Neural progenitor cell (in vitro differentiated cells): ENCODE data around the gene PCDHB9. TPM values are rescaled to one million over a fixed set of nuclear protein-coding genes. Genes with fewer than 3 reads are reported as not detected.
"Not testable (repeated sequence)": the region's sequence is repeated elsewhere in the genome, so short reads cannot be mapped to it uniquely, and the experiment has no call there.

Experiments
- DNase-seq: peaks from one replicate; pipeline ENCODE4 v3.0.0-alpha.2; 2016; ENCODE audit warnings: low spot score
- H2AFZ ChIP-seq: fragments of 200-600 bp; sonication (generic); replicated peaks from 2 replicates; pipeline ENCODE4 v1.6.1; 2016; ENCODE audit warnings: antibody characterized with exemption
- H3F3A ChIP-seq: fragments of 200-600 bp; sonication (generic); 2 replicates; pipeline ENCODE4 v1.6.1; 2016; ENCODE audit warnings: antibody characterized with exemption, low read depth
- H3K27ac ChIP-seq: fragments of 200-600 bp; sonication (generic); 2 replicates; pipeline ENCODE4 v1.5.1; 2016; ENCODE audit warnings: mild to moderate bottlenecking
- H3K27me3 ChIP-seq: fragments of 200-600 bp; sonication (generic); 2 replicates; pipeline ENCODE4 v1.6.1; 2016; ENCODE audit warnings: mild to moderate bottlenecking, moderate library complexity
- H3K36me3 ChIP-seq: fragments of 200-600 bp; sonication (generic); 2 replicates; pipeline ENCODE4 v1.5.1; 2016
- H3K4me1 ChIP-seq: fragments of 200-600 bp; sonication (generic); 2 replicates; pipeline ENCODE4 v1.6.1; 2016; ENCODE audit warnings: mixed run types
- H3K4me2 ChIP-seq: fragments of 200-600 bp; sonication (generic); 2 replicates; pipeline ENCODE4 v1.6.1; 2016
- H3K4me3 ChIP-seq: fragments of 200-600 bp; sonication (generic); 2 replicates; pipeline ENCODE4 v1.5.1; 2016
- H3K79me2 ChIP-seq: fragments of 200-600 bp; sonication (generic); 2 replicates; pipeline ENCODE4 v1.6.1; 2016; ENCODE audit warnings: low read depth
- H3K9ac ChIP-seq: fragments of 200-600 bp; sonication (generic); 2 replicates; pipeline ENCODE4 v1.6.1; 2016
- H3K9me3 ChIP-seq: fragments of 200-600 bp; sonication (generic); 2 replicates; pipeline ENCODE4 v1.5.1; 2016; ENCODE audit warnings: low read depth
- H4K20me1 ChIP-seq: fragments of 200-600 bp; sonication (generic); 2 replicates; pipeline ENCODE4 v1.6.1; 2016; ENCODE audit warnings: low read depth
- H3K27ac Mint-ChIP-seq: 3 replicates; pipeline ENCODE4 v1.8.0; 2021; ENCODE audit warnings: mixed read lengths
- H3K27me3 Mint-ChIP-seq: 2 replicates; pipeline ENCODE4 v1.8.0; 2022; ENCODE audit warnings: low read depth, mild to moderate bottlenecking, inconsistent platforms, moderate library complexity, mixed read lengths; ENCODE audit not compliant: insufficient read depth
- H3K36me3 Mint-ChIP-seq: 3 replicates; pipeline ENCODE4 v1.8.0; 2021; ENCODE audit warnings: mixed read lengths
- H3K4me1 Mint-ChIP-seq: 3 replicates; pipeline ENCODE4 v1.8.0; 2021; ENCODE audit warnings: mixed read lengths
- H3K4me3 Mint-ChIP-seq: 3 replicates; pipeline ENCODE4 v1.8.0; 2021; ENCODE audit warnings: mild to moderate bottlenecking, moderate library complexity, mixed read lengths
- H3K9me3 Mint-ChIP-seq: 3 replicates; pipeline ENCODE4 v1.8.0; 2020; ENCODE audit warnings: mixed read lengths
- EZH2 ChIP-seq: fragments of 200-600 bp; sonication (generic); IDR thresholded peaks from 2 replicates; pipeline ENCODE4 v1.6.1; 2017; ENCODE audit warnings: antibody characterized with exemption, mild to moderate bottlenecking, moderate library complexity
- EZH2phosphoT487 ChIP-seq: fragments of 200-600 bp; sonication (generic); IDR thresholded peaks from 2 replicates; pipeline ENCODE4 v1.6.1; 2017; ENCODE audit warnings: antibody characterized with exemption
- total RNA-seq: library from RNA; depleted of rRNA; stranded (reverse); fragments of >200 nt; gene quantifications from 2 replicates; pipeline ENCODE4 v1.2.3, GENCODE V29; 2015; ENCODE audit warnings: low replicate concordance
- TF ChIP-seq, protein P1 (sequence below): fragments of 200-600 bp; sonication (generic); IDR thresholded peaks from 2 replicates; pipeline ENCODE4 v1.5.1; 2017; ENCODE audit warnings: antibody characterized with exemption, mild to moderate bottlenecking

Gene PCDHB9
- total RNA-seq, 1 donor from 2014 or later: 4.6 TPM

GRCh38 chr5:141172381-141173204 lies 14.4 kb upstream of the PCDHB9 start, which contains the start of gene PCDHB7:
PCDHB7 (plus strand) TSS chr5:141172644; CDS start chr5:141172836, 192 bp downstream.
- Histone ChIP-seq H3K4me3 (no peak within 1 kb of the TSS), H3F3A (no peaks in the 10 kb centered on the region), H3K9ac (no peak within 1 kb of the TSS), H3K4me1 (no peaks in the 10 kb centered on the region), H3K4me2 (no peak within 1 kb of the TSS), H3K9me3 (no peaks in the 10 kb centered on the region), H2AFZ (peak within 1 kb of the TSS; percentile 77), H3K79me2 (no peaks in the 10 kb centered on the region), H4K20me1 (no peaks in the 10 kb centered on the region), H3K27me3 (no peaks in the 10 kb centered on the region), H3K27ac (no peak within 1 kb of the TSS), H3K36me3 (no peaks in the 10 kb centered on the region)
- Mint-ChIP-seq H3K36me3 (no peaks in the 10 kb centered on the region), H3K4me3 (no peak within 1 kb of the TSS), H3K27ac (no peak within 1 kb of the TSS), H3K9me3 (peaks cover 24% of the 10 kb centered on the region), H3K4me1 (no peaks in the 10 kb centered on the region), H3K27me3 (peaks cover 6% of the 10 kb centered on the region)
- TF ChIP-seq EZH2: no peak
- TF ChIP-seq, protein P1, sequence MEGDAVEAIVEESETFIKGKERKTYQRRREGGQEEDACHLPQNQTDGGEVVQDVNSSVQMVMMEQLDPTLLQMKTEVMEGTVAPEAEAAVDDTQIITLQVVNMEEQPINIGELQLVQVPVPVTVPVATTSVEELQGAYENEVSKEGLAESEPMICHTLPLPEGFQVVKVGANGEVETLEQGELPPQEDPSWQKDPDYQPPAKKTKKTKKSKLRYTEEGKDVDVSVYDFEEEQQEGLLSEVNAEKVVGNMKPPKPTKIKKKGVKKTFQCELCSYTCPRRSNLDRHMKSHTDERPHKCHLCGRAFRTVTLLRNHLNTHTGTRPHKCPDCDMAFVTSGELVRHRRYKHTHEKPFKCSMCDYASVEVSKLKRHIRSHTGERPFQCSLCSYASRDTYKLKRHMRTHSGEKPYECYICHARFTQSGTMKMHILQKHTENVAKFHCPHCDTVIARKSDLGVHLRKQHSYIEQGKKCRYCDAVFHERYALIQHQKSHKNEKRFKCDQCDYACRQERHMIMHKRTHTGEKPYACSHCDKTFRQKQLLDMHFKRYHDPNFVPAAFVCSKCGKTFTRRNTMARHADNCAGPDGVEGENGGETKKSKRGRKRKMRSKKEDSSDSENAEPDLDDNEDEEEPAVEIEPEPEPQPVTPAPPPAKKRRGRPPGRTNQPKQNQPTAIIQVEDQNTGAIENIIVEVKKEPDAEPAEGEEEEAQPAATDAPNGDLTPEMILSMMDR: peak; percentile 65
- TF ChIP-seq EZH2phosphoT487: no peak
- peak; percentile 52 for DNase-seq

DNA sequence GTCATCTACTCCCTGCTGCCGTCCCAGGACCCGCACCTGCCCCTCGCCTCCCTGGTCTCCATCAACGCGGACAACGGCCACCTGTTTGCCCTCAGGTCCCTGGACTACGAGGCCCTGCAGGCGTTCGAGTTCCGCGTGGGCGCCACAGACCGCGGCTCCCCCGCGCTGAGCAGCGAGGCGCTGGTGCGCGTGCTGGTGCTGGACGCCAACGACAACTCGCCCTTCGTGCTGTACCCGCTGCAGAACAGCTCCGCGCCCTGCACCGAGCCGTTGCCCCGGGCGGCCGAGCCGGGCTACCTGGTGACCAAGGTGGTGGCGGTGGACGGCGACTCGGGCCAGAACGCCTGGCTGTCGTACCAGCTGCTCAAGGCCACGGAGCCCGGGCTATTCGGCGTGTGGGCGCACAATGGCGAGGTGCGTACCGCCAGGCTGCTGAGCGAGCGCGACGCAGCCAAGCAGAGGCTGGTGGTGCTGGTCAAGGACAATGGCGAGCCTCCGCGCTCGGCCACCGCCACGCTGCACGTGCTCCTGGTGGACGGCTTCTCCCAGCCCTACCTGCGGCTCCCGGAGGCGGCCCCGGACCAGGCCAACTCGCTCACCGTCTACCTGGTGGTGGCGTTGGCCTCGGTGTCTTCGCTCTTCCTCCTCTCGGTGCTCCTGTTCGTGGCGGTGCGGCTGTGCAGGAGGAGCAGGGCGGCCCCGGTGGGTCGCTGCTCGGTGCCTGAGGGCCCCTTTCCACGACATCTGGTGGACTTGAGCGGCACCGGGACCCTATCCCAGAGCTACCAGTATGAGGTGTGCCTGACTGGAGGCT lies 12.5 kb upstream of the PCDHB9 start:
- not testable (repeated sequence) for H3K4me3 Mint-ChIP-seq, H3K36me3 Mint-ChIP-seq, H3K9me3 ChIP-seq, H3K27ac Mint-ChIP-seq, H3K27me3 Mint-ChIP-seq, DNase-seq, H2AFZ ChIP-seq, H3K27me3 ChIP-seq, H3K4me2 ChIP-seq, H3K4me3 ChIP-seq, H4K20me1 ChIP-seq, H3K79me2 ChIP-seq, H3K9ac ChIP-seq, H3K4me1 Mint-ChIP-seq, H3F3A ChIP-seq, H3K4me1 ChIP-seq, H3K27ac ChIP-seq, H3K36me3 ChIP-seq
- H3K9me3 Mint-ChIP-seq: peaks cover 19% of the 10 kb centered on the region

- Mint-ChIP-seq H3K27ac (no peak overlapping the region), H3K36me3 (no peaks in the 10 kb centered on the region), H3K9me3 (peaks cover 21% of the 10 kb centered on the region), H3K27me3 (peaks cover 6% of the 10 kb centered on the region), H3K4me1 (no peaks in the 10 kb centered on the region), H3K4me3 (no peak overlapping the region)
- H2AFZ ChIP-seq: no peak overlapping the region
- no peak overlapping the region for H3K4me3 ChIP-seq
- TF ChIP-seq, protein P1: no peak
- no peak for TF ChIP-seq EZH2phosphoT487
- H3K79me2 ChIP-seq: no peaks in the 10 kb centered on the region
- H3K27me3 ChIP-seq: no peaks in the 10 kb centered on the region
- no peaks in the 10 kb centered on the region for H3K36me3 ChIP-seq
- H3K9ac ChIP-seq: no peak overlapping the region
- no peaks in the 10 kb centered on the region for H4K20me1 ChIP-seq
- no peaks in the 10 kb centered on the region for H3F3A ChIP-seq
- no peaks in the 10 kb centered on the region for H3K4me1 ChIP-seq
- H3K27ac ChIP-seq: no peak overlapping the region
- H3K9me3 ChIP-seq: no peaks in the 10 kb centered on the region
- no peak overlapping the region for H3K4me2 ChIP-seq
- DNase-seq: no peak
These were observed 11.0 kb upstream of the PCDHB9 start for GRCh38 chr5:141175933-141176332.

- H3K4me1 Mint-ChIP-seq, H2AFZ ChIP-seq, H3K27ac Mint-ChIP-seq, H3K36me3 Mint-ChIP-seq, H3K27ac ChIP-seq, H3K27me3 Mint-ChIP-seq, H3K27me3 ChIP-seq, H3K4me3 Mint-ChIP-seq, H3F3A ChIP-seq, H3K9ac ChIP-seq, H3K9me3 ChIP-seq, H3K36me3 ChIP-seq, H3K79me2 ChIP-seq, H3K4me1 ChIP-seq, H3K4me2 ChIP-seq, H4K20me1 ChIP-seq, H3K4me3 ChIP-seq: not testable (repeated sequence)
- peak; percentile 7 for DNase-seq
- H3K9me3 Mint-ChIP-seq: peaks cover 28% of the 10 kb centered on the region
These were observed 9.3 kb upstream of the PCDHB9 start, which contains the start of gene PCDHB8 for GRCh38 chr5:141177577-141178191. PCDHB8 (plus strand) TSS chr5:141177790; CDS start chr5:141178035, 245 bp downstream.

DNA sequence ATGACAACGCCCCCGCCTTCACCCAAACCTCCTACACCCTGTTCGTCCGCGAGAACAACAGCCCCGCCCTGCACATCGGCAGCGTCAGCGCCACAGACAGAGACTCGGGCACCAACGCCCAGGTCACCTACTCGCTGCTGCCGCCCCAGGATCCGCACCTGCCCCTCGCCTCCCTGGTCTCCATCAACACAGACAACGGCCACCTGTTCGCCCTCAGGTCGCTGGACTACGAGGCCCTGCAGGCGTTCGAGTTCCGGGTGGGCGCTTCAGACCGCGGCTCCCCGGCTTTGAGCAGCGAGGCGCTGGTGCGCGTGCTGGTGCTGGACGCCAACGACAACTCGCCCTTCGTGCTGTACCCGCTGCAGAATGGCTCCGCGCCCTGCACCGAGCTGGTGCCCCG lies 7.6 kb upstream of the PCDHB9 start:
- H3K4me2 ChIP-seq, H3K27me3 ChIP-seq, H3F3A ChIP-seq, H4K20me1 ChIP-seq, H3K27me3 Mint-ChIP-seq, H3K9ac ChIP-seq, H3K36me3 Mint-ChIP-seq, H2AFZ ChIP-seq, DNase-seq, H3K4me3 ChIP-seq, H3K4me3 Mint-ChIP-seq, H3K79me2 ChIP-seq, H3K27ac ChIP-seq, H3K27ac Mint-ChIP-seq, H3K4me1 Mint-ChIP-seq, H3K4me1 ChIP-seq, H3K9me3 ChIP-seq, H3K36me3 ChIP-seq: not testable (repeated sequence)
- peaks cover 25% of the 10 kb centered on the region for H3K9me3 Mint-ChIP-seq

DNA sequence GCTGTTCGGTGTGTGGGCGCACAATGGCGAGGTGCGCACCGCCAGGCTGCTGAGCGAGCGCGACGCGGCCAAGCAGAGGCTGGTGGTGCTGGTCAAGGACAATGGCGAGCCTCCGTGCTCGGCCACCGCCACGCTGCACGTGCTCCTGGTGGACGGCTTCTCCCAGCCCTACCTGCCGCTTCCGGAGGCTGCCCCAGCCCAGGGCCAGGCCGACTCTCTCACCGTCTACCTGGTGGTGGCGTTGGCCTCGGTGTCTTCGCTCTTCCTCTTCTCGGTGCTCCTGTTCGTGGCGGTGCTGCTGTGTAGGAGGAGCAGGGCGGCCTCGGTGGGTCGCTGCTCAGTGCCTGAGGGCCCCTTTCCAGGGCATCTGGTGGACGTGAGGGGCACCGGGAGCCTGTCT lies 7.1 kb upstream of the PCDHB9 start:
- H3K4me2 ChIP-seq, H3K4me1 ChIP-seq, H3K4me3 ChIP-seq, H3K27me3 ChIP-seq, H3K4me3 Mint-ChIP-seq, H3K9me3 ChIP-seq, H3F3A ChIP-seq, H3K9ac ChIP-seq, H4K20me1 ChIP-seq, H3K27ac ChIP-seq, H3K27ac Mint-ChIP-seq, H2AFZ ChIP-seq, H3K4me1 Mint-ChIP-seq, H3K27me3 Mint-ChIP-seq, H3K36me3 ChIP-seq, DNase-seq, H3K79me2 ChIP-seq: not testable (repeated sequence)
- Mint-ChIP-seq H3K36me3 (peaks cover 11% of the 10 kb centered on the region), H3K9me3 (peaks cover 30% of the 10 kb centered on the region)
